ENCODE measurements around the gene HCFC1R1.

Gene HCFC1R1

DNA sequence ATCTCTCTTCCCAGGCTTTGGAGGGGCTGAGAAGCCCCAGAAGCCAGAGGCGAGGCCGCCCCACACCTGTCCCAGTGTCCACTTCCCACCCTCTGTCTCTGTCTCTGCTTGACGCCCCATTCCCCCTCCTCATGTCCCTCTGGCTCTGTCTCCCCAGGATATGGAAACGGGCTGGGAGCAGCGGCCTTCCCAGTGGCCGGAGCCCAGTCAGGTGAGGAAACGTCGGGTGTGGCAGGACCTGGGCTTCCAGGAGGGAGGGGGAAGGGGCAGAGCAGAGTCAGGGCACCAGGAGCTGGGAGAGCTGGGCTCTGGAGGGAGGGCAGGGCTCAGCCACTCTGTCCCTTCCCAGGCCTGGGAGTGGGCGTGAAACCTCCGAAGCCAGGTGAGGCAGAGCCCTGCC is 32.9 kb downstream of the HCFC1R1 start:
- Histone ChIP-seq H3K9ac (no peak overlapping the region), H3K79me2 (ENCODE audit: insufficient read depth, low read depth) (no peaks in the 10 kb centered on the region), H4K20me1 (ENCODE audit: insufficient read depth) (no peaks in the 10 kb centered on the region), H2AFZ (ENCODE audit: low read depth) (no peak overlapping the region), H3K4me3 (IDR thresholded peaks at IDR 0.05; ENCODE audit: insufficient read depth, low read depth, low read length) (no peak overlapping the region), H3K27me3 (ENCODE audit: insufficient read depth, low read depth) (peaks cover 100% of the 10 kb centered on the region), H3K27ac (no peak overlapping the region), H3K4me2 (no peak overlapping the region), H3K4me1 (ENCODE audit: low read depth, poor library complexity, severe bottlenecking) (no peaks in the 10 kb centered on the region), H3K36me3 (ENCODE audit: insufficient read depth) (no peaks in the 10 kb centered on the region)
- TF ChIP-seq CTCF (conservative IDR thresholded peaks at IDR 0.05; ENCODE audit: low read depth, low read length), result no peak

DNA sequence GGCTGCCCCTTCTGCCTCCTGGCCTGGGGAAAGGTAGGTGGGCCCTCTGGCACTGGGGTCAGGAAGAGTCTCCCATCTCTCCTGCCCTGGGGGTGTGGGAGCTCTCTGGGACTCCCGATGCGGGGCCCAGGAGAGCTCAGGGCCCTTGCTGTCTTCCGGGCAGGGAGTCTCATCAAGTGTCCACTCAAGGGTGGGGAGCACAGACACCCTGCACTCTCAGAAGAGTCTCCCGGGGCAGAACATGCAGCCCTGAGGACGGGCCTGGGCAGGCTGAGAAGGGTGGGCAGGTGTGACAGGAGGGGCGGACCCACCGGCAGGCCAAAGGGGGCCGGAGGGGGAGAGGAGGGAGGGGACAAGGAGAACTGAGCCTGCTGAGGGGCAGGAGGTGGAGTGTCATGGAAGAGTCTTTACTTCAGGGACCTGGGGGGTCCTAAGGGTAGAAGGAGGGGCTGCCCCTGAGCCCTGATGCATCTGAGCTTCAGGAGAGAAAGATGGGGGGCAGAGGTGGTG is 35.1 kb downstream of the HCFC1R1 start:
- H4K20me1 ChIP-seq (ENCODE audit: insufficient read depth), result no peaks in the 10 kb centered on the region
- no peak overlapping the region for H3K27ac ChIP-seq
- TF ChIP-seq CTCF (conservative IDR thresholded peaks at IDR 0.05; ENCODE audit: low read depth, low read length), result no peak
- H3K4me3 ChIP-seq (IDR thresholded peaks at IDR 0.05; ENCODE audit: insufficient read depth, low read depth, low read length), result no peak overlapping the region
- H3K4me2 ChIP-seq, result no peak overlapping the region
- no peaks in the 10 kb centered on the region for H3K36me3 ChIP-seq (ENCODE audit: insufficient read depth)
- no peaks in the 10 kb centered on the region for H3K79me2 ChIP-seq (ENCODE audit: insufficient read depth, low read depth)
- no peak overlapping the region for H2AFZ ChIP-seq (ENCODE audit: low read depth)
- peaks cover 100% of the 10 kb centered on the region for H3K27me3 ChIP-seq (ENCODE audit: insufficient read depth, low read depth)
- H3K4me1 ChIP-seq (ENCODE audit: low read depth, poor library complexity, severe bottlenecking), result peaks cover 13% of the 10 kb centered on the region
- no peak overlapping the region for H3K9ac ChIP-seq

- Histone ChIP-seq H3K4me1 (ENCODE audit: low read depth, poor library complexity, severe bottlenecking) (peaks cover 21% of the 10 kb centered on the region), H2AFZ (ENCODE audit: low read depth) (no peak overlapping the region), H3K4me3 (IDR thresholded peaks at IDR 0.05; ENCODE audit: insufficient read depth, low read depth, low read length) (no peak overlapping the region), H4K20me1 (ENCODE audit: insufficient read depth) (no peaks in the 10 kb centered on the region), H3K9ac (no peak overlapping the region), H3K27me3 (ENCODE audit: insufficient read depth, low read depth) (peaks cover 92% of the 10 kb centered on the region), H3K27ac (no peak overlapping the region), H3K4me2 (no peak overlapping the region), H3K36me3 (ENCODE audit: insufficient read depth) (no peaks in the 10 kb centered on the region), H3K79me2 (ENCODE audit: insufficient read depth, low read depth) (no peaks in the 10 kb centered on the region)
- no peak for TF ChIP-seq CTCF (conservative IDR thresholded peaks at IDR 0.05; ENCODE audit: low read depth, low read length)
These were observed 35.9 kb downstream of the HCFC1R1 start for GRCh38 chr16:2987833-2988232.

DNA sequence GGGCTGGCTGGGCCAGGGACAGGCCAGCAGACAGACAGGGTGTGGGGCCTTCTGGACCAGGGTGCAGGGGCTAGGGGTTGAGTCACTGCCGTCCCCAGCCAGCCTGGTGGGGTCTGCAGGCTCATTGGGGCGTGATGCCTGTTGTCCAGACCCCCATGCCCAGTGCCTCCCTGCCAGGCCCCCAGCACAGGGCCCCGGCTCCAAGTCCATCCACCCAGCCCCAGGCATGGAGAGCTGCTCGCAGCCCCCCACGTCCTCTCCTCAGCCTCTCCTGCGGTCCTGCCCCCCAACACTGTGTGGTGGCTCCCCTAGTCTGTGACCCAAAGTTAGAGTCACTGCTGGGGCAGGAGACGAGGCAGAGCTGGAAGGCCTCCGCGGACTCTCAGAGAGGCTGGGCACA is 36.5 kb downstream of the HCFC1R1 start:
- Histone ChIP-seq H3K36me3 (ENCODE audit: insufficient read depth) (no peaks in the 10 kb centered on the region), H3K4me1 (ENCODE audit: low read depth, poor library complexity, severe bottlenecking) (peaks cover 21% of the 10 kb centered on the region), H4K20me1 (ENCODE audit: insufficient read depth) (no peaks in the 10 kb centered on the region), H2AFZ (ENCODE audit: low read depth) (no peak overlapping the region), H3K4me3 (IDR thresholded peaks at IDR 0.05; ENCODE audit: insufficient read depth, low read depth, low read length) (no peak overlapping the region), H3K27ac (no peak overlapping the region), H3K9ac (no peak overlapping the region), H3K79me2 (ENCODE audit: insufficient read depth, low read depth) (no peaks in the 10 kb centered on the region), H3K27me3 (ENCODE audit: insufficient read depth, low read depth) (peaks cover 86% of the 10 kb centered on the region), H3K4me2 (no peak overlapping the region)
- no peak for TF ChIP-seq CTCF (conservative IDR thresholded peaks at IDR 0.05; ENCODE audit: low read depth, low read length)

Data from KMS-11 (cell line).